Ecto neural progenitor cell (in vitro differentiated cells): Measurements from ENCODE around the gene IQGAP2.

Source experiments
- DNase-seq: peaks from one replicate; pipeline ENCODE4 v3.0.0-alpha.2; 2018; ENCODE audit warnings: low spot score

The IQGAP2 gene

DNA sequence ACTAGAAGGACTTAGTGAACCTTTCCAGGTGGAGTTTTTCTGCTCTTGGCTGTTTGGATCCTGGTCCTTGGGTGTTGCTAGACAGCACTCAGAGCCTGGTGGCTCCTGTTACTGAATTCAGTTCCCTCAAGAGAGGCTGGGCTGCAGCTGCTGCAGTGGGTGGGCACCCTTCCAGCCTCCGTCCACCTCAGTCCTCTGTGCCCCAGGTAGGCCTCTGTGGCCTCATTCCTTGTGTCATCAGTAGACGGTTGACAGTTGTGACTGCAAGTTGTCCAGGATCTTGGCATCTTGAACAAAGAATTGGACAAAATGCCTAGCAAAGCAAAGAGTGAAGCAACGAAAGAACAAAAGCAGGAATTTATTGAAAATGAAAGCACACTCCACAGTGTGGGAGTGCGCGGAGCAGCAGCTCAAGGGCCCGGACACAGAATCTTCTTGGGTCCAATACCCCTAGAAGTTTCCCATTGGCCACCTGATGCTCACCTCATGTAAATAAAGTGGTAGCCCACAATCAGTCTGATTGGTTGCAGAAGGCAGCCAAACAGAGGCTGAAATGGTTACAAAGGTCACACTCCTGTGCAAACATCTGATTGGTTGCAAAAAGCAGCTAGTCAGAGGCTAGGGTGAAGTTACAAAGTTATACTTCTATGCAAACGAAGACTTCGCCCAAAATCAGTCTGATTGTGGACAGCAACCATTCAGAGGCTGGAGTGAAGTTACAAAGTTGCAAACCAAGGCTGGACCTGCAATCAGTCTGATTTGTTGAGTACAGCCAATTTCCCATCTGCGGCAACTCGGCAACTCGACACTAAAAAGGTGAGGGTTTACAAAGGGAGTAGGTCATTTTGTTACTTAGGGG, 352.9 kb downstream of the IQGAP2 start:
- DNase-seq: no peak

DNA sequence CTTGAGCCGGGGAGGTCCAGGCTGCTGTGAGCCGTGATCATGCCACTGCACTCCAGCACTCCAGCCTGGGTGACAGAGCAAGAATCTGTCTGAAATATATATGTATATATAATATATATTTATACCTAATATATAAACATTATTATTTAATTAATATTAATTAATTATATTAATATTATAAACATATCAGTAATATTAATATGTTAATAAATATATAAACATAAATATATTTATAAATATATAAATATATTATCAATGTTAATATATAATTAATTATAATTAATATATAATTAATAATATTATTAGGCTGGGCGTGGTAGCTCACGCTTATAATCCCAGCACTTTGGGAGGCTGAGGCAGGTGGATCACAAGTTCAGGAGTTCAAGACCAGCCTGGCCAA, 354.0 kb downstream of the IQGAP2 start:
- DNase-seq: no peak
